Keratinocyte (primary cell): ENCODE data around the gene PUM1. TPM values are rescaled to one million over a fixed set of nuclear protein-coding genes. Genes with fewer than 3 reads are reported as not detected.

ENCODE experiments used
- DNase-seq: peaks from one replicate; pipeline ENCODE4 v3.0.0-alpha.2; 2011; ENCODE audit warnings: low read depth, missing footprints, low spot score
- FAIRE-seq: peaks from 2 replicates; lab custom pipeline; 2011; peaks lifted over from hg19 to GRCh38; lab: Jason Lieb, UNC
- H2AFZ ChIP-seq: 2 replicates; pipeline ENCODE4 v1.6.0; 2012; ENCODE audit warnings: low read length, control low read depth, inconsistent platforms; ENCODE audit not compliant: control insufficient read depth
- H3K27ac ChIP-seq: 2 replicates; pipeline ENCODE4 v1.5.1; 2011; ENCODE audit warnings: low read length; ENCODE audit not compliant: control insufficient read depth, insufficient read depth
- H3K27me3 ChIP-seq: 3 replicates; pipeline ENCODE4 v1.6.0; 2011; ENCODE audit warnings: low read length; ENCODE audit not compliant: control insufficient read depth, insufficient read depth; ENCODE audit errors: extremely low read depth
- H3K36me3 ChIP-seq, 2 experiments: 2 replicates in 1 of 2; 3 replicates in 1 of 2; pipeline ENCODE4 v1.5.1; 2011; ENCODE audit warnings: low read length in 2 of 2, mild to moderate bottlenecking in 1 of 2; ENCODE audit not compliant: control insufficient read depth in 2 of 2, insufficient read depth in 2 of 2; ENCODE audit errors: extremely low read depth in 1 of 2
- H3K4me1 ChIP-seq: 3 replicates; pipeline ENCODE4 v1.5.1; 2011; ENCODE audit warnings: low read length; ENCODE audit not compliant: control insufficient read depth, insufficient read depth; ENCODE audit errors: extremely low read depth
- H3K4me2 ChIP-seq: 3 replicates; pipeline ENCODE4 v1.6.0; 2011; ENCODE audit warnings: low read depth, low read length; ENCODE audit not compliant: control insufficient read depth, insufficient read depth; ENCODE audit errors: extremely low read depth
- H3K4me3 ChIP-seq, 3 experiments: fragments of 200-600 bp in 1 of 3; sonication (generic) in 1 of 3; 2 replicates in 2 of 3; 3 replicates in 1 of 3; pipeline ENCODE4 v1.5.1; 2011 to 2016; ENCODE audit warnings: low read length in 3 of 3, mild to moderate bottlenecking in 3 of 3, control low read depth in 2 of 3, inconsistent platforms in 1 of 3, low read depth in 1 of 3, mixed read lengths in 1 of 3, mixed run types in 1 of 3, moderate library complexity in 1 of 3; ENCODE audit not compliant: control insufficient read depth in 2 of 3, insufficient read depth in 2 of 3; ENCODE audit errors: extremely low read depth in 1 of 3
- H3K79me2 ChIP-seq: 2 replicates; pipeline ENCODE4 v1.6.0; 2012; ENCODE audit warnings: low read length; ENCODE audit not compliant: control insufficient read depth, insufficient read depth
- H3K9ac ChIP-seq: 3 replicates; pipeline ENCODE4 v1.6.0; 2011; ENCODE audit warnings: low read length; ENCODE audit not compliant: control insufficient read depth, insufficient read depth; ENCODE audit errors: extremely low read depth
- H3K9me1 ChIP-seq: 3 replicates; pipeline ENCODE4 v1.6.0; 2011; ENCODE audit warnings: low read length; ENCODE audit not compliant: control insufficient read depth, insufficient read depth; ENCODE audit errors: extremely low read depth
- H3K9me3 ChIP-seq: 2 replicates; pipeline ENCODE4 v1.5.1; 2012; ENCODE audit warnings: low read depth, low read length; ENCODE audit not compliant: control insufficient read depth
- H4K20me1 ChIP-seq: 3 replicates; pipeline ENCODE4 v1.6.0; 2011; ENCODE audit warnings: low read length; ENCODE audit not compliant: control insufficient read depth, insufficient read depth; ENCODE audit errors: extremely low read depth
- EZH2 ChIP-seq: IDR thresholded peaks from one replicate; pipeline ENCODE4 v1.6.1; 2012; ENCODE audit warnings: inconsistent platforms, mild to moderate bottlenecking, low read length, moderate library complexity
- dilution Hi-C: fragments of 300-500 bp; cut with MboI; formaldehyde crosslinking; loops from one replicate; pipeline ENCODE4 v1.7.0; 2020; ENCODE audit warnings: low sequenced_read_pairs; ENCODE audit not compliant: extremely low pct_ligation_motif_present
- polyA plus RNA-seq, 5 experiments: library from polyadenylated mRNA; depleted of rRNA in 3 of 5; stranded (reverse) in 3 of 5; stranded (forward) in 1 of 5; unstranded in 1 of 5; fragments of >200 nt; gene quantifications; 1 replicate in 1 of 5; 2 replicates in 3 of 5; 3 replicates in 1 of 5; pipeline versions ENCODE4 v1.2.1 to v1.2.3, GENCODE V29; 2011 to 2012; ENCODE audit warnings: missing spikeins in 2 of 5, low read depth in 1 of 5, low replicate concordance in 1 of 5
- TF ChIP-seq, protein P1 (sequence below), 3 experiments: IDR thresholded peaks in 1 of 3; conservative IDR thresholded peaks in 1 of 3; optimal IDR thresholded peaks in 1 of 3; 2 replicates in 2 of 3; 3 replicates in 1 of 3; pipeline versions ENCODE3 to v1.5.1; 2011; ENCODE audit warnings: low read length in 3 of 3, mild to moderate bottlenecking in 3 of 3, moderate library complexity in 2 of 3, control low read depth in 1 of 3, inconsistent platforms in 1 of 3; ENCODE audit not compliant: insufficient read depth in 2 of 3; ENCODE audit errors: extremely low read depth in 1 of 3

The PUM1 gene
- polyA plus RNA-seq, 1 donor (not counting 4 experiments of a cell fraction or from before 2014, with no cell fraction given): 68.6 TPM

DNA sequence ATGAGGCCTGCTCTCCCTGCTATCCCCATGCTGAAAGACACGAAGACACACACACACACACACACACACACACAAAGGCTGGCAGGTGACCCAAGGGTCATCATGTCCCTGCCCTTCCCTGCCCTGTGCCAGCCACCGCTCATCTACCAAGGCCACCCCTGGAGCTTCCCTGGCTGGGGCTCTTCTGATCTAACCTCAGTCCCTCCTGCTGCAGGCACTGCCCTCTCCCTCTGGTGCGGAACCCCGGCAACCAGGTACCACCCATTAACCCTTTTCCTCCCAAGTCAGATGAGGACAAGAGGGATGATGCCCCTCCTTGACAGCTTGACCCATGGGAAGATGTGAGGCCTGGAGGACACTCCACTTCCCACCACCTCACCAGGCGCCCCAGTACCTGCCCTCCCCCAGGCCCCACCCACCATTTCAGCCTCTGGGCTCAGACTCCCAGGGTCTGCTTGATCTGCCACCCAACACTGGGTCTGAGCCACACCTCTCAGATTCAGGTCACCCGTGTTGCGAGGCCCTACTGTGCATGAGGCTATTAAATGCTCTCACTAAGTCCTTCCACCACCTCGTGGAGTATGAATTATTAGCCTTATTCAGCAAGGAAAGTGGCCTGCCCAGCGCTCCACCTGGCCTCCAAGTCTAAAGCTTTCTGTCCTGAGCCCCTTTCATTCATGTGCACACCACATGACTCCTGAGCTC, 159.4 kb downstream of the PUM1 start:
- DNase-seq (no peak), FAIRE-seq (no peak)
- Histone ChIP-seq H2AFZ (no peak overlapping the region), H4K20me1 (peaks cover 7% of the 10 kb centered on the region), H3K9me1 (no peaks in the 10 kb centered on the region), H3K27ac (no peak overlapping the region), H3K4me1 (peaks cover 18% of the 10 kb centered on the region), H3K27me3 (peaks cover 6% of the 10 kb centered on the region), H3K36me3 (no peaks in the 10 kb centered on the region), H3K4me2 (no peak overlapping the region), H3K9ac (no peak overlapping the region), H3K4me3 (no peak overlapping the region), H3K79me2 (peaks cover 4% of the 10 kb centered on the region), H3K9me3 (no peaks in the 10 kb centered on the region)
- dilution Hi-C loops: loop anchor here (25.0 kb wide), 1 partner anchor 94 kb away; no protein-coding TSS in a partner anchor
- TF ChIP-seq, protein P1, sequence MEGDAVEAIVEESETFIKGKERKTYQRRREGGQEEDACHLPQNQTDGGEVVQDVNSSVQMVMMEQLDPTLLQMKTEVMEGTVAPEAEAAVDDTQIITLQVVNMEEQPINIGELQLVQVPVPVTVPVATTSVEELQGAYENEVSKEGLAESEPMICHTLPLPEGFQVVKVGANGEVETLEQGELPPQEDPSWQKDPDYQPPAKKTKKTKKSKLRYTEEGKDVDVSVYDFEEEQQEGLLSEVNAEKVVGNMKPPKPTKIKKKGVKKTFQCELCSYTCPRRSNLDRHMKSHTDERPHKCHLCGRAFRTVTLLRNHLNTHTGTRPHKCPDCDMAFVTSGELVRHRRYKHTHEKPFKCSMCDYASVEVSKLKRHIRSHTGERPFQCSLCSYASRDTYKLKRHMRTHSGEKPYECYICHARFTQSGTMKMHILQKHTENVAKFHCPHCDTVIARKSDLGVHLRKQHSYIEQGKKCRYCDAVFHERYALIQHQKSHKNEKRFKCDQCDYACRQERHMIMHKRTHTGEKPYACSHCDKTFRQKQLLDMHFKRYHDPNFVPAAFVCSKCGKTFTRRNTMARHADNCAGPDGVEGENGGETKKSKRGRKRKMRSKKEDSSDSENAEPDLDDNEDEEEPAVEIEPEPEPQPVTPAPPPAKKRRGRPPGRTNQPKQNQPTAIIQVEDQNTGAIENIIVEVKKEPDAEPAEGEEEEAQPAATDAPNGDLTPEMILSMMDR (optimal IDR thresholded peaks at IDR 0.05 in 1 of 3, IDR thresholded peaks at IDR 0.05 in 1 of 3, conservative IDR thresholded peaks at IDR 0.05 in 1 of 3; ENCODE audit: extremely low read depth in 1 of 3, insufficient read depth in 2 of 3, low read length in 3 of 3): no peak
- no peak for TF ChIP-seq EZH2

DNA sequence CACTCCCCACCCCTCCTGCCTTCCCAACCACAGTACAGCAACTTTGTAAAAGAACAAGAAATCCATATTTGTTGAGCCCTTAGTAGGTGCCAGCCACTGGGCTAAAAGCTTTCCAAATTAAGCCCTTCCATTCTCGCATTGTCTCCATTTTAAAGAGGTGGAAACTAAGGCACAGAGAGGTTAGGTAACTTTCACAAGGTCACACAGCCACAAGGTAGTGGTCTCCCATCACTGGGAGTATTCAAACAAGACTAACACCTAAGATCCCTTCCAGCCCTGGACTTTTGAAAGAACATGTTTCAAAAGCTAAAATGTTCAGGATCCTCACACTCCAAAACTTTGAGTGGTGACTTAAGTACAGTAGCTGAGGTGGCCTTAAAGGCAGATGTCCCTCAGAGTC, 160.1 kb downstream of the PUM1 start:
- H3K9ac ChIP-seq: no peak overlapping the region
- no peaks in the 10 kb centered on the region for H3K9me1 ChIP-seq
- H3K79me2 ChIP-seq: peaks cover 4% of the 10 kb centered on the region
- H3K4me2 ChIP-seq: no peak overlapping the region
- no peak for DNase-seq
- H3K27me3 ChIP-seq: peaks cover 6% of the 10 kb centered on the region
- dilution Hi-C loops: loop anchor here (25.0 kb wide), 1 partner anchor 93 kb away; no protein-coding TSS in a partner anchor
- no peak overlapping the region for H3K4me3 ChIP-seq
- H3K27ac ChIP-seq: no peak overlapping the region
- no peaks in the 10 kb centered on the region for H3K9me3 ChIP-seq
- H3K4me1 ChIP-seq: peaks cover 17% of the 10 kb centered on the region
- no peak for FAIRE-seq
- no peak overlapping the region for H2AFZ ChIP-seq
- peaks cover 7% of the 10 kb centered on the region for H4K20me1 ChIP-seq
- H3K36me3 ChIP-seq: no peaks in the 10 kb centered on the region
- TF ChIP-seq, protein P1 (optimal IDR thresholded peaks at IDR 0.05 in 1 of 3, IDR thresholded peaks at IDR 0.05 in 1 of 3, conservative IDR thresholded peaks at IDR 0.05 in 1 of 3; ENCODE audit: extremely low read depth in 1 of 3, insufficient read depth in 2 of 3, low read length in 3 of 3): no peak
- no peak for TF ChIP-seq EZH2
